Chondrocyte (in vitro differentiated cells): ENCODE data around the gene DSCAM. TPM values are rescaled to one million over a fixed set of nuclear protein-coding genes. Genes with fewer than 3 reads are reported as not detected.

Experiments used
- DNase-seq: peaks from one replicate; pipeline ENCODE4 v3.0.0; 2021; ENCODE audit warnings: mixed read lengths, low spot score
- H3K27ac Mint-ChIP-seq: one replicate; pipeline ENCODE4 v1.8.0; 2021; ENCODE audit warnings: mild to moderate bottlenecking, moderate library complexity, mixed read lengths; ENCODE audit not compliant: unreplicated experiment
- H3K27me3 Mint-ChIP-seq: 2 replicates; pipeline ENCODE4 v1.8.0; 2021; ENCODE audit warnings: low read depth, mixed read lengths
- H3K36me3 Mint-ChIP-seq: 2 replicates; pipeline ENCODE4 v1.8.0; 2021; ENCODE audit warnings: low read depth, mixed read lengths
- H3K4me1 Mint-ChIP-seq: 2 replicates; pipeline ENCODE4 v1.8.0; 2021; ENCODE audit warnings: low read depth, mild to moderate bottlenecking, mixed read lengths
- H3K4me3 Mint-ChIP-seq: one replicate; pipeline ENCODE4 v1.8.0; 2021; ENCODE audit warnings: mild to moderate bottlenecking, moderate library complexity, mixed read lengths; ENCODE audit not compliant: unreplicated experiment
- H3K9me3 Mint-ChIP-seq: 2 replicates; pipeline ENCODE4 v1.8.0; 2021; ENCODE audit warnings: low read depth, mixed read lengths
- total RNA-seq: library from RNA; stranded (reverse); gene quantifications from 3 replicates; pipeline ENCODE4 v1.2.1, GENCODE V29; 2021
- TF ChIP-seq, protein P1 (sequence below): fragments of 200-600 bp; sonication (generic); IDR thresholded peaks from 2 replicates; pipeline ENCODE4 v1.5.0; 2021; ENCODE audit warnings: antibody characterized with exemption, mild to moderate bottlenecking, moderate library complexity

The DSCAM gene
- total RNA-seq, 1 donor from 2014 or later = not detected

DNA sequence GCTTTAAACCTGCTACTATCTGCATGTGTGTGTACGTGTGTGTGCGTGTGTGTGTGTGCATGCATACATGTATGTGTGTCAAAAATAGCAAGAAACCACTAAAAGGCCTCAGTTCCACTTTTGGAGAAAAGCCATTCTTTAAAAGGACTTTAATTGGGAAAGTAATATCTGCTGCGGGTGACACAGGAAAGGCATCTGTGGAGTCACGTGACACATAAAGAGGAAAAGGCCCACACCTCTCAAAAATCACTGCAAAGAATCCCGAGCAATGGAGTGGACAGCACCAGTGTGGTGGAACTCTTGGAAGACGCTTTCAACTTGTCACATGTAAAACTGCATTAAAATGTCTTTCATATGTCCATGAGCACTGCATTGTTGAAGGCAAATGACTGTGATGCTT lies 63.6 kb downstream of the DSCAM start:
- Mint-ChIP-seq H3K9me3 (peaks cover 3% of the 10 kb centered on the region), H3K4me1 (no peaks in the 10 kb centered on the region), H3K4me3 (no peak overlapping the region), H3K27ac (no peak overlapping the region), H3K36me3 (no peaks in the 10 kb centered on the region), H3K27me3 (no peaks in the 10 kb centered on the region)
- DNase-seq = no peak
- TF ChIP-seq, protein P1, sequence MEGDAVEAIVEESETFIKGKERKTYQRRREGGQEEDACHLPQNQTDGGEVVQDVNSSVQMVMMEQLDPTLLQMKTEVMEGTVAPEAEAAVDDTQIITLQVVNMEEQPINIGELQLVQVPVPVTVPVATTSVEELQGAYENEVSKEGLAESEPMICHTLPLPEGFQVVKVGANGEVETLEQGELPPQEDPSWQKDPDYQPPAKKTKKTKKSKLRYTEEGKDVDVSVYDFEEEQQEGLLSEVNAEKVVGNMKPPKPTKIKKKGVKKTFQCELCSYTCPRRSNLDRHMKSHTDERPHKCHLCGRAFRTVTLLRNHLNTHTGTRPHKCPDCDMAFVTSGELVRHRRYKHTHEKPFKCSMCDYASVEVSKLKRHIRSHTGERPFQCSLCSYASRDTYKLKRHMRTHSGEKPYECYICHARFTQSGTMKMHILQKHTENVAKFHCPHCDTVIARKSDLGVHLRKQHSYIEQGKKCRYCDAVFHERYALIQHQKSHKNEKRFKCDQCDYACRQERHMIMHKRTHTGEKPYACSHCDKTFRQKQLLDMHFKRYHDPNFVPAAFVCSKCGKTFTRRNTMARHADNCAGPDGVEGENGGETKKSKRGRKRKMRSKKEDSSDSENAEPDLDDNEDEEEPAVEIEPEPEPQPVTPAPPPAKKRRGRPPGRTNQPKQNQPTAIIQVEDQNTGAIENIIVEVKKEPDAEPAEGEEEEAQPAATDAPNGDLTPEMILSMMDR = no peak

DNA sequence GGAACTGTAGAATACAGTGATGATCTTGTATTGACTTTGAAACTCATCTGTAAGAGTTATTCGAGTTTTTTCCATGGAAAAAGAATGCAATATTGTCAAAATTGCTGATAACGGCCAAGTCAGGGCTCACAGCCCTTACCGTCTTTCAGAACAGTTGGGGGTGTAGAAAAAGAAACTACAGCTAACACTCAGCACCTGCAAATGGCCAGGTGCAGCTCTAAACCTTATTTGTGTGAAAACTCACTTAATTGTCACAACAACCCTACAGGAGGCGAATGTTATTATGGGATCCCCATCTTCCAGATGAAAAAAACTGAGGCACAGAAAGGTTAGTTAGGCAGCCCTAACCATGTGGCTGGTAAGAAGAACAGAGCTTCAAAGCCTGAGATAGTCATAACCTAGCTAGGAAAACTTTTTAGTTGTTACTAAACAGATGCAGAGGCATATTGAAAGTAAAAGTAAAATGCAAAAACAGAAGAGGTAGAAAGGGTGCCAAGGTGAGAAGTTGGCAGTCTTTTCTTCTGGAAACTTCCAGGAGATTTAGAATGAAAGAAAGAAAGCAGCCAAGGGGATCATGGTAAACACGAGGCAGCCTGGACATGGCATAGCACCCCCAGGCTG lies 76.4 kb downstream of the DSCAM start:
- DNase-seq = no peak
- Mint-ChIP-seq H3K4me1 (no peaks in the 10 kb centered on the region), H3K27ac (no peak overlapping the region), H3K36me3 (no peaks in the 10 kb centered on the region), H3K4me3 (no peak overlapping the region), H3K27me3 (no peaks in the 10 kb centered on the region), H3K9me3 (peaks cover 21% of the 10 kb centered on the region)
- TF ChIP-seq, protein P1 = no peak

DNA sequence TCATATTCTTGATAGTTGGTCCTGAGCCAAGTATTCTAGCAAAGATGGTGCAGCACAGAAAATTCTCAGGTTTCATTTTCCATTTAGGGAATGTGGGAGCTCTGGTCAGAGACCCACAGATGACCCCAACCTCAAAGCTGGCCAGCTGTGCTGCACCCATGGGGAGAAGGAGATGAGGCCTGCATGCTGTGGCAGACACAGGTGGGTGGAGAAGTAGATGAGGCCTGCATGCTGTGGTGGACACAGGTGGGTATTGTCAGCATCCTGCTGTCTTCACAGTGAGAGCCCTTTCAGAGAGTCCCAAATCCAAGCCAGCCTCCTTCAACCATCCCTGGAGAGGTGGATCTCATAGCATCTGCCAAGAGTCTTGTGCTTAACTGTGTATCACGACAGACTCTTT lies 77.7 kb downstream of the DSCAM start:
- TF ChIP-seq, protein P1 = no peak
- Mint-ChIP-seq H3K4me1 (no peaks in the 10 kb centered on the region), H3K36me3 (no peaks in the 10 kb centered on the region), H3K27ac (no peak overlapping the region), H3K4me3 (no peak overlapping the region), H3K27me3 (no peaks in the 10 kb centered on the region), H3K9me3 (peaks cover 19% of the 10 kb centered on the region)
- no peak for DNase-seq

DNA sequence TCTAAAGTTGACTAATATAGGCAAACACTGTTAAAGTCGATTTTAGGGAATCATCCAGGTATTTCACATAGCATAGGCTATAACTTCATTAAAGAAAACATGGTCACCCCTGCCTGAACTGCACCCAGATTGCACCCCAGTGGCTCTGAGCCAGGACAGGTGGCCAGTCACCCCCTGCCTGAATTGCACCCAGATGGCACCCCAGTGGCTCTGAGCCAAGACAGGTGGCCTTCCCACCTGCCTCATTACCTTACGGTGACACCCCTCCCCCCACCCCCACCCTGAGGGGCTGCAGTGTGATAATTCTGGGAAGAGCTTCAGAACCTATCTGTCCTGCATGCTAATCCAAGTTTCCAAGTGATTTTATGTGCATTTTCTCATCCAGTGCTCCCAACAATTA lies 78.9 kb downstream of the DSCAM start:
- Mint-ChIP-seq H3K27ac (no peak overlapping the region), H3K27me3 (peaks cover 2% of the 10 kb centered on the region), H3K4me1 (no peaks in the 10 kb centered on the region), H3K4me3 (no peak overlapping the region), H3K36me3 (no peaks in the 10 kb centered on the region), H3K9me3 (peaks cover 24% of the 10 kb centered on the region)
- TF ChIP-seq, protein P1 = no peak
- DNase-seq = no peak

DNA sequence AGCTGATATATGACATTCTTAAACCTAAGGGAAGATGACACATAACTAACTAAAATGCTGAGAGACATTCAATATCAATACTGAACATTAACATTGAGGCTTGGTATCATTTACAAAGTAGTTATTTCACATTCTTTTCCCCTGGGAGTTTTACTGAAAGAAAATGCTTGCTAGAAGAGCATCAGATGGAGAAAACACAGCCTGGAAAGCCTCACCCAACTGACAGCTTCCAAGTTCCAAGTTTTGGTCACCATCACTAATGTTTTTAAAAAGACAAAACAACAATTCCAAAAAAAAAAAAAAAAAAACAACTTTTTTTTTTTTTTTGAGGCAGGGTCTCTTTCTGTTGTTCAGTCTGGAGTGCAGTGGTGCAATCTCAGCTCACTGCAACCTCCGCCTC lies 80.6 kb downstream of the DSCAM start:
- Mint-ChIP-seq H3K36me3 (no peaks in the 10 kb centered on the region), H3K9me3 (peaks cover 21% of the 10 kb centered on the region), H3K27ac (no peak overlapping the region), H3K27me3 (peaks cover 4% of the 10 kb centered on the region), H3K4me3 (no peak overlapping the region), H3K4me1 (no peaks in the 10 kb centered on the region)
- TF ChIP-seq, protein P1 = no peak
- no peak for DNase-seq
